Prostate gland (tissue), 2 donors: Measurements from ENCODE around the gene VAMP2. TPM values are rescaled to one million over a fixed set of nuclear protein-coding genes. Genes with fewer than 3 reads are reported as not detected.
A peak's percentile ranks its signal among the peaks of the same experiment; 100 is the strongest.

Source experiments
- DNase-seq: peaks from one replicate; pipeline ENCODE4 v3.0.0-alpha.2; 2019; ENCODE audit warnings: low spot score
- H3K27ac ChIP-seq, 2 donors: fragments of 200-600 bp; sonication (generic); 2 replicates each; pipeline ENCODE4 v1.5.1; 2017 to 2019
- H3K27me3 ChIP-seq: fragments of 200-600 bp; sonication (generic); replicated peaks from 2 replicates; pipeline ENCODE4 v1.5.1; 2019; ENCODE audit not compliant: insufficient read depth
- H3K36me3 ChIP-seq, 2 donors: fragments of 200-600 bp; sonication (generic); 1 replicate in 1 of 2; 2 replicates in 1 of 2; pipeline versions ENCODE4 v1.5.1 to v1.8.1; 2017 to 2019
- H3K4me1 ChIP-seq: fragments of 200-600 bp; sonication (generic); replicated peaks from 2 replicates; pipeline ENCODE4 v1.5.1; 2019
- H3K4me3 ChIP-seq, 2 donors: fragments of 200-600 bp; sonication (generic); 2 replicates each; pipeline ENCODE4 v1.5.1; 2017 to 2019
- H3K9me3 ChIP-seq: fragments of 200-600 bp; sonication (generic); 2 replicates; pipeline ENCODE4 v1.5.1; 2017
- CTCF ChIP-seq, 4 experiments: fragments of 200-600 bp in 2 of 4; fragments of 450-650 bp in 2 of 4; sonication (generic) in 2 of 4; IDR thresholded peaks; 1 replicate in 3 of 4; 2 replicates in 1 of 4; pipeline ENCODE4 v1.5.1; 2016 to 2019; ENCODE audit warnings: antibody characterized with exemption in 4 of 4, mild to moderate bottlenecking in 2 of 4, moderate library complexity in 2 of 4
- POLR2A ChIP-seq: fragments of 450-650 bp; IDR thresholded peaks from one replicate; pipeline ENCODE4 v1.6.1; 2016; ENCODE audit warnings: antibody characterized with exemption, mild to moderate bottlenecking
- POLR2AphosphoS5 ChIP-seq: sonication (generic); formaldehyde crosslinking; IDR thresholded peaks from one replicate; pipeline ENCODE4 v1.6.1; 2017; ENCODE audit warnings: antibody characterized with exemption
- WGBS: methylation state at CpG from one replicate; pipeline ENCODE4 v1.1.5; 2018; 5-methylcytosine and 5-hydroxymethylcytosine counted together
- intact Hi-C: fragments of 100-400 bp; cut with DNase I; formaldehyde crosslinking; loops from one replicate; pipeline ENCODE4 v1.14.2; 2022
- total RNA-seq, 2 donors: library from RNA; depleted of rRNA; stranded (reverse); fragments of >200 nt; gene quantifications; one replicate each; pipeline ENCODE4 v1.1.0, GENCODE V29; 2016

The VAMP2 gene
- total RNA-seq, 2 donors from 2014 or later: 34.2 to 65.2 TPM

DNA sequence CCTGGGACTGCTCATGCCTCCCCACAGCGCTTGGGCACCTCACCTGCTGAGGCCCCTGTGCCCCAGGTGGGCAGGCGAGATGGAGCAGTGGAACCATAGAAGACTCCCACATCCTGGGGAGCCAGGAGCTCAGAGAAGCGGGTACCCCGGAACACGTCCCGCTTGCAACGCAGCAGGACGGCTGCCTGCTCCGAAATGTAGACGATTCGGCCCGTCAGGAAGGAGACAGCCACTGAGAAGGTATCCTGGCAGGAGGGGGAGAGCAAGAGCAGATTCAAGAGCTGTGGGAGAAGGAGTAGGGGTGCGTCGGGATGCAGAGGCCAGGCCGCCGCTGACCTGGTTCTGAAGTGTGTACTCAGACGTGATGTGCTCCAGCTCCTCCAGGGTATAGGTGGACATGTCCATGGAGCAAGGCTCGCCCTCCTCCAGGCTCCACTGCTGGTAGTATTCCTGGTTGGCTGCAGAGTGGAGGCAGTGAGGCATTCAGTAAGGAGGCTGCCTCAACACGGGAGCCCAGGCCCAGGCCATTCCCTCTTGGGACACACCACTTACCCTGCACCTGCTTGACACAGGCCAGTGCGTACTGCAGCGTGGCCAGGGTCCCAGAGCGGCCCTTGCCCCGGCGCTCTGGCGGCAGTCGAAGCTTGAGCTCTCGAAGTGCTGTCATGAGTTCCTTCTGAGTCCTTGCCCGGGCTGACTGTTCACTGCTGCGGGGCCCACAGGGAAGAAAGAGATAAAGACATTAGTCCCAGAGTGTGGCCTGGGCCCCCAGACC is 13.1 kb downstream of the VAMP2 start:
- Histone ChIP-seq H3K27ac (peak overlapping the region; percentile 100), H3K4me3 (no peak overlapping the region), H3K27me3 (no peaks in the 10 kb centered on the region), H3K9me3 (no peaks in the 10 kb centered on the region), H3K4me1 (peaks cover 17% of the 10 kb centered on the region), H3K36me3 (peaks cover 51 to 62% of the 10 kb centered on the region in 2 donors)
- intact Hi-C loops: loop anchor here (10.0 kb wide), 1 partner anchor 305 kb away; no protein-coding TSS in a partner anchor
- WGBS: 91% methylated on average over 29 of the region's 29 CpGs
- TF ChIP-seq POLR2AphosphoS5 (no peak), POLR2A (no peak), CTCF (IDR thresholded peaks at IDR 0.05) (no peak)
- no peak for DNase-seq

- Histone ChIP-seq H3K9me3 (no peaks in the 10 kb centered on the region), H3K27ac (peak overlapping the region; percentile 7 to 44), H3K27me3 (no peaks in the 10 kb centered on the region), H3K36me3 (peaks cover 60 to 72% of the 10 kb centered on the region in 2 donors), H3K4me3 (no peak overlapping the region), H3K4me1 (peaks cover 16% of the 10 kb centered on the region)
- intact Hi-C loops: no loop called here
- WGBS: 89% methylated on average over 13 of the region's 13 CpGs
- no peak for DNase-seq
- TF ChIP-seq POLR2A: no peak
- TF ChIP-seq POLR2AphosphoS5: no peak
- TF ChIP-seq CTCF (IDR thresholded peaks at IDR 0.05): no peak
Measured at GRCh38 chr17:8148560-8148959, 14.2 kb downstream of the VAMP2 start.

- Histone ChIP-seq H3K4me1 (peaks cover 9% of the 10 kb centered on the region), H3K36me3 (peaks cover 67 to 79% of the 10 kb centered on the region in 2 donors), H3K27ac (peak overlapping the region; percentile 7 to 44), H3K4me3 (no peak overlapping the region), H3K27me3 (no peaks in the 10 kb centered on the region), H3K9me3 (no peaks in the 10 kb centered on the region)
- intact Hi-C loops: no loop called here
- no peak for TF ChIP-seq POLR2A
- no peak for TF ChIP-seq CTCF (IDR thresholded peaks at IDR 0.05)
- no peak for TF ChIP-seq POLR2AphosphoS5
- DNase-seq: no peak
- 91% methylated on average over 13 of the region's 13 CpGs for WGBS
Measured at GRCh38 chr17:8147805-8148404, 14.8 kb downstream of the VAMP2 start.

DNA sequence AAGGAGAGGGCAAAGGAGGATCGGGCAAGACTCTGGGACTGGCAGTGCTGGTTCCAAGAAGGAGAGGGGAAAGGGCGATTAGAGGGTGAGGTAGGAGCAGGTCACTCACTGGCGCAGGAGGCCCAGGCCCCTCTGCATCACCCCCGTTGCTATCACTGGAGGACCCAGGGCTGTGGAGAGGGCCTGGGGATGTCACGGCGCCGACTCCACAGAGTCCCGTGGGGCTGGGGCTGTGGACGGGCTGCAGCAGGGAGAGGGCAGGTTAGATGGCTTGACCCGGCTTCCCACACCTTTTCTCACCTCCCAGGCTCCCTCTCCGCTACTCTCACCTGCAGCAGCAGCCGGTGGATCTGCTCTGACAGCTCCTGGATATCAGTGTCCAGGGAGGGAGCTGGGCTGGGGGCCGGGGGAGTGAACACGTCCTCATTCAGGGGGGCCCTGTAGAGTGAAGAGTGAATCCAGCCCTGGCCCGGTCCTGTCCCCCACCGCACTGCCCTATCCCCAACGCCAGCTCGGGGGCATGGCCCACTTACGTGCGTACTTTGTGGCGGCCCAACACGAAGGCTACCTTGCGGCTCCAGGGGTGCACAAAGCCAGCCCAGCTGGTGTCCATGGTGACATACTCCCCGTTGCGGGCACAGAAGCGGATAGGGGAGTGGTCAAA is 15.5 kb downstream of the VAMP2 start:
- Histone ChIP-seq H3K9me3 (no peaks in the 10 kb centered on the region), H3K27ac (peak overlapping the region; percentile 7 to 44), H3K4me3 (no peak overlapping the region), H3K27me3 (no peaks in the 10 kb centered on the region), H3K36me3 (peaks cover 71 to 85% of the 10 kb centered on the region in 2 donors), H3K4me1 (peaks cover 5% of the 10 kb centered on the region)
- no peak for DNase-seq
- 90% methylated on average over 26 of the region's 26 CpGs for WGBS
- no peak for TF ChIP-seq CTCF (IDR thresholded peaks at IDR 0.05)
- no peak for TF ChIP-seq POLR2AphosphoS5
- TF ChIP-seq POLR2A: no peak
- intact Hi-C loops: no loop called here
